ENCODE measurements around the gene GPR32. TPM values are rescaled to one million over a fixed set of nuclear protein-coding genes. Genes with fewer than 3 reads are reported as not detected.

The GPR32 gene
- total and polyA plus RNA-seq, 2 donors (not counting 1 experiment from before 2014, with no cell fraction given): not detected

- 79% methylated on average over 10 of the region's 11 CpGs for WGBS (ENCODE audit: insufficient coverage)
- peaks cover 4 to 6% of the 10 kb centered on the region in 2 donors for H3K4me1 ChIP-seq (ENCODE audit: control insufficient read depth in 2 of 2, insufficient read depth in 2 of 2, low read length in 2 of 2)
- TF ChIP-seq EZH2 (IDR thresholded peaks at IDR 0.05; ENCODE audit: borderline replicate concordance, insufficient read depth, low read depth, low read length, poor library complexity, severe bottlenecking): no peak
- TF ChIP-seq, protein P1, sequence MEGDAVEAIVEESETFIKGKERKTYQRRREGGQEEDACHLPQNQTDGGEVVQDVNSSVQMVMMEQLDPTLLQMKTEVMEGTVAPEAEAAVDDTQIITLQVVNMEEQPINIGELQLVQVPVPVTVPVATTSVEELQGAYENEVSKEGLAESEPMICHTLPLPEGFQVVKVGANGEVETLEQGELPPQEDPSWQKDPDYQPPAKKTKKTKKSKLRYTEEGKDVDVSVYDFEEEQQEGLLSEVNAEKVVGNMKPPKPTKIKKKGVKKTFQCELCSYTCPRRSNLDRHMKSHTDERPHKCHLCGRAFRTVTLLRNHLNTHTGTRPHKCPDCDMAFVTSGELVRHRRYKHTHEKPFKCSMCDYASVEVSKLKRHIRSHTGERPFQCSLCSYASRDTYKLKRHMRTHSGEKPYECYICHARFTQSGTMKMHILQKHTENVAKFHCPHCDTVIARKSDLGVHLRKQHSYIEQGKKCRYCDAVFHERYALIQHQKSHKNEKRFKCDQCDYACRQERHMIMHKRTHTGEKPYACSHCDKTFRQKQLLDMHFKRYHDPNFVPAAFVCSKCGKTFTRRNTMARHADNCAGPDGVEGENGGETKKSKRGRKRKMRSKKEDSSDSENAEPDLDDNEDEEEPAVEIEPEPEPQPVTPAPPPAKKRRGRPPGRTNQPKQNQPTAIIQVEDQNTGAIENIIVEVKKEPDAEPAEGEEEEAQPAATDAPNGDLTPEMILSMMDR (IDR thresholded peaks at IDR 0.05): no peak
- no peaks in the 10 kb centered on the region for H3K9me3 Mint-ChIP-seq (ENCODE audit: insufficient read depth)
- intact Hi-C loops (cut with micrococcal nuclease): loop anchor here (2.0 kb wide), 1 partner anchor 129 kb away; no protein-coding TSS in a partner anchor
- no peaks in the 10 kb centered on the region for H3K9me3 ChIP-seq (ENCODE audit: control extremely low read depth in 1 of 3, control insufficient read depth in 2 of 3, insufficient read depth in 1 of 3, low read length in 2 of 3)
- no peaks in the 10 kb centered on the region for H3K27me3 ChIP-seq (replicated peaks in 1 of 4; ENCODE audit: control extremely low read depth in 1 of 4, control insufficient read depth in 3 of 4, insufficient read depth in 4 of 4, low read length in 3 of 4)
- H3K4me2 ChIP-seq (replicated peaks; ENCODE audit: low read depth, low read length, poor library complexity, severe bottlenecking): no peak overlapping the region
- no peak overlapping the region for H3K4me3 ChIP-seq (ENCODE audit: control extremely low read depth in 1 of 5, extremely low read depth in 1 of 5, insufficient read depth in 1 of 5, low read depth in 2 of 5, low read length in 4 of 5)
- H3K9ac ChIP-seq (ENCODE audit: low read length): no peak overlapping the region
- peaks cover 10% of the 10 kb centered on the region for H3K4me1 Mint-ChIP-seq
- peaks cover 6% of the 10 kb centered on the region for H3K79me2 ChIP-seq (ENCODE audit: control insufficient read depth, insufficient read depth, low read length)
- no peak overlapping the region for H3K4me3 Mint-ChIP-seq
- no peak for ATAC-seq (ENCODE audit: low read depth)
- no peak overlapping the region for H3K27ac ChIP-seq (ENCODE audit: low read length in 2 of 2)
- H2AFZ ChIP-seq (ENCODE audit: insufficient read depth, low read depth, low read length, poor library complexity, severe bottlenecking): no peak overlapping the region
- ChIA-PET POLR2A (interaction anchor here (1.1 kb wide), 1 partner anchor 11 kb away, joined by 3 read pairs; no protein-coding TSS in a partner anchor), CTCF (interaction anchor here (2.1 to 5.1 kb wide), 2 partner anchors 10 to 129 kb away, joined by 8 to 29 read pairs; no protein-coding TSS in a partner anchor)
- H3K36me3 ChIP-seq (replicated peaks in 1 of 2; ENCODE audit: control extremely low read depth in 1 of 2, control insufficient read depth in 1 of 2, extremely low read depth in 1 of 2, insufficient read depth in 2 of 2, low read length in 1 of 2): peaks cover 0 to 22% of the 10 kb centered on the region in 2 experiments
- peaks cover 7% of the 10 kb centered on the region for H4K20me1 ChIP-seq (ENCODE audit: control insufficient read depth, insufficient read depth, low read length, poor library complexity, severe bottlenecking)
- H3K27me3 Mint-ChIP-seq: peaks cover 5% of the 10 kb centered on the region
- no peak for DNase-seq
- H3K27ac Mint-ChIP-seq: no peak overlapping the region
Observed at GRCh38 chr19:50793558-50794065, 23.3 kb downstream of the GPR32 start.
